ENCODE measurements around the gene TMEM169.
A peak's percentile ranks its signal among the peaks of the same experiment; 100 is the strongest.

The TMEM169 gene

DNA sequence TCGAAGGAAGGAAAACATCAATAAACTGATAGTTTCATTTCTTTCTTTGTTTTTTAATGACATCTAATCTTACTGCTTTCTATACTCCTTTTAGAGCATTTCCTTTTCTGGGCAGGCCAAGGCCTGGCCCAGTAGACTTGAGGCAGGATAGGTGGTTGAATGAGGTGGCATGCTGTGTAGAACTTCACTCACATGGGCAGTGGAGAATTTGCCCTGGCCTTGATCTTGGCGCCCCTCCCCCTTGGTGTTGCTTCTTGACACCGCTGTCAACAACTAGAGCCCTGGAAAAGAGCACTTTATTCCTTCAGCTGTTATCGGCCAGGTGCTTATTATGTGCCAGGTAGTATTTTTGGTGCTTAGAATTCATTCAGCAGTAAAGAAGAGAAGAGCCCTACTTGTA lies 64.9 kb downstream of the TMEM169 start:
- Histone ChIP-seq H3K9me3 (ENCODE audit: severe bottlenecking) (no peaks in the 10 kb centered on the region), H3K27me3 (ENCODE audit: insufficient read depth, low read depth, severe bottlenecking) (no peaks in the 10 kb centered on the region), H3K27ac (no peak overlapping the region), H3K4me3 (ENCODE audit: low read depth, low read length) (no peak overlapping the region), H3K36me3 (peaks cover 86% of the 10 kb centered on the region)
- TF ChIP-seq, protein P1, sequence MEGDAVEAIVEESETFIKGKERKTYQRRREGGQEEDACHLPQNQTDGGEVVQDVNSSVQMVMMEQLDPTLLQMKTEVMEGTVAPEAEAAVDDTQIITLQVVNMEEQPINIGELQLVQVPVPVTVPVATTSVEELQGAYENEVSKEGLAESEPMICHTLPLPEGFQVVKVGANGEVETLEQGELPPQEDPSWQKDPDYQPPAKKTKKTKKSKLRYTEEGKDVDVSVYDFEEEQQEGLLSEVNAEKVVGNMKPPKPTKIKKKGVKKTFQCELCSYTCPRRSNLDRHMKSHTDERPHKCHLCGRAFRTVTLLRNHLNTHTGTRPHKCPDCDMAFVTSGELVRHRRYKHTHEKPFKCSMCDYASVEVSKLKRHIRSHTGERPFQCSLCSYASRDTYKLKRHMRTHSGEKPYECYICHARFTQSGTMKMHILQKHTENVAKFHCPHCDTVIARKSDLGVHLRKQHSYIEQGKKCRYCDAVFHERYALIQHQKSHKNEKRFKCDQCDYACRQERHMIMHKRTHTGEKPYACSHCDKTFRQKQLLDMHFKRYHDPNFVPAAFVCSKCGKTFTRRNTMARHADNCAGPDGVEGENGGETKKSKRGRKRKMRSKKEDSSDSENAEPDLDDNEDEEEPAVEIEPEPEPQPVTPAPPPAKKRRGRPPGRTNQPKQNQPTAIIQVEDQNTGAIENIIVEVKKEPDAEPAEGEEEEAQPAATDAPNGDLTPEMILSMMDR (IDR thresholded peaks at IDR 0.05; ENCODE audit: low read depth, low read length), result no peak
- no peak for DNase-seq

DNA sequence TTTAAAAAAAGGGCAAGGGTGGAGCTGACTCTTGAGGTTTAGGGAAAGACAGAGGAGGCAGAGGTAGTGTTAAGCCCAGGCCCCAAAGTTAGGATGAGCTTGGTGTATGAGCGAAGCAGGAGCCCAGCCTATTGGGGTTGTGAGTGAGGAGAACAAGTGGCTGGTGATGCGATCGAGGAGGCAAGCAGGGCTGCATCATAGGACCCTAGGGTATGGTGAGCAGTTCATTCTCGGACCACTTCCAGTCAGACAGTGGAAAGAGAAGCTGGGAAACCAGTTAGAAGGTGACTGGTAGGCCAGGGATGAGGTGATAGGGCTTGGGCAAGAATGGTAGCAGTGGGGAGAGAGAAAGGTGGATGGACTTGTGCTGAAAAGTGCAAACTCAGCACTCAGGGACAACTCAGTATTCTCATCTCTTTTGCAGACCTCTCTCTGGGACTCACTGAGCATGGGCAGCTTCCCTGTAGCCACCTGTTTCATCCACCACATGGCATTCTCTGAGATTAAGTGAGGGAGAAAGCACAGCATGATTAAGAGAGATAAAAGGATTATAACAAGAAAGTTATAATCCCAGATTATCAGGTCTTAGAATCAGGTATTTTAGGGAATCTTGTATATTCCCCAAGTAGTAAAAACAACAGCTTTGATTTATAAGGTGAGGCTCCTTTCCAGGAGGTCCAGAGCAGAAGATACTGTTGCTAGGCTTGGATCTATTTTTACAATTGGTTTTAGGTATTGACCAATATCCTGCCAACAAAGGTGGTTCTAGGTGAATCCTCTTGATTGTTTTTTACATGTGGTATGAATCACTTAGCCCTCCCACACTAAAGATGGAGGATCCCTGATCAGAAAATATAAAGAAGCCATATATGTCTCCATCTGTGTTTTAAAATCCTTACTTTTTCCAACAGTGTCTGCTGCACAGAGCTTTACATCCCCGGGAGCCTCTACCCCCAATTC lies 65.7 kb downstream of the TMEM169 start:
- Histone ChIP-seq H3K36me3 (peaks cover 84% of the 10 kb centered on the region), H3K9me3 (ENCODE audit: severe bottlenecking) (no peaks in the 10 kb centered on the region), H3K27me3 (ENCODE audit: insufficient read depth, low read depth, severe bottlenecking) (no peaks in the 10 kb centered on the region), H3K4me3 (ENCODE audit: low read depth, low read length) (no peak overlapping the region), H3K27ac (no peak overlapping the region)
- DNase-seq, result peak; percentile 44
- TF ChIP-seq, protein P1 (IDR thresholded peaks at IDR 0.05; ENCODE audit: low read depth, low read length), result no peak

DNA sequence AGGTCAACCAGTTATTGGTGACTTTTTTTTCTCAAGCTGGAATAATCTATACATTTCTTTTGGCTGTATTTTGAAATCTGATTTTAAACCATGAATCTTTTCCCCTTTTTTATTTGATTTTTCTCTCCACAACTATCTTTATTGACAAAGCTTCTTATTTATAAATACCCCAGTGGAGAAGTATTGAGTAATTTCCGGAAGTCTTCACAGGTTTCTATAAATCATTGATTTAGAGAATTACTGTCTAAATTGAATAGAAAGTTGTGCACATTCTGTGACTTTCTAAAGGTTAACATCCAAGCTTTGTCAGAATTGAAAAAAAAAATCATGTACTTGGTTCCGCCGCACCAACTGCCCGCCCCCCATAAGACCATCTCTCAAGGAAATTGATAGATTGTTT lies 67.3 kb downstream of the TMEM169 start:
- TF ChIP-seq, protein P1 (IDR thresholded peaks at IDR 0.05; ENCODE audit: low read depth, low read length), result no peak
- DNase-seq, result no peak
- Histone ChIP-seq H3K36me3 (peaks cover 81% of the 10 kb centered on the region), H3K27me3 (ENCODE audit: insufficient read depth, low read depth, severe bottlenecking) (no peaks in the 10 kb centered on the region), H3K27ac (no peak overlapping the region), H3K9me3 (ENCODE audit: severe bottlenecking) (no peaks in the 10 kb centered on the region), H3K4me3 (ENCODE audit: low read depth, low read length) (no peak overlapping the region)

DNA sequence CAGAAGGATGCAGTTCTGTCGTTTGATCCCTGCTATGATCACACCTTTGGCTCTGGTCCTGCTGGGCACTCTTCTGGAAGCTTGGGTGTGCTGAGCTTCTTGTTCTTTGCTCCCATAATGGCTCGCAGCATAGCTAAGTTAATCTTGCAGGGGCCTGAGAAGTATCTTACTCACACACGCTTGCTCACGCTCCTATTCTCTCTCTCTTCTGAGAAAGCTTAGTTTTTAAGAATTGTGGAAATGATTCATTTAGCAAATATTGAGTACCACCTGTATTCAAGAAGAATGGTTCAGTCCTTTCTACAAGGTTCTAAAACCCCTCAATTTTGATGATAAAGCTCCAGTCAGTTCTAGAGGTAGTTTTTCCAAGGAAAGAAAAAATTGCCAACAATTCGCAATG lies 68.0 kb downstream of the TMEM169 start:
- Histone ChIP-seq H3K4me3 (ENCODE audit: low read depth, low read length) (no peak overlapping the region), H3K27ac (no peak overlapping the region), H3K9me3 (ENCODE audit: severe bottlenecking) (no peaks in the 10 kb centered on the region), H3K27me3 (ENCODE audit: insufficient read depth, low read depth, severe bottlenecking) (no peaks in the 10 kb centered on the region), H3K36me3 (peaks cover 81% of the 10 kb centered on the region)
- no peak for DNase-seq
- TF ChIP-seq, protein P1 (IDR thresholded peaks at IDR 0.05; ENCODE audit: low read depth, low read length), result no peak

DNA sequence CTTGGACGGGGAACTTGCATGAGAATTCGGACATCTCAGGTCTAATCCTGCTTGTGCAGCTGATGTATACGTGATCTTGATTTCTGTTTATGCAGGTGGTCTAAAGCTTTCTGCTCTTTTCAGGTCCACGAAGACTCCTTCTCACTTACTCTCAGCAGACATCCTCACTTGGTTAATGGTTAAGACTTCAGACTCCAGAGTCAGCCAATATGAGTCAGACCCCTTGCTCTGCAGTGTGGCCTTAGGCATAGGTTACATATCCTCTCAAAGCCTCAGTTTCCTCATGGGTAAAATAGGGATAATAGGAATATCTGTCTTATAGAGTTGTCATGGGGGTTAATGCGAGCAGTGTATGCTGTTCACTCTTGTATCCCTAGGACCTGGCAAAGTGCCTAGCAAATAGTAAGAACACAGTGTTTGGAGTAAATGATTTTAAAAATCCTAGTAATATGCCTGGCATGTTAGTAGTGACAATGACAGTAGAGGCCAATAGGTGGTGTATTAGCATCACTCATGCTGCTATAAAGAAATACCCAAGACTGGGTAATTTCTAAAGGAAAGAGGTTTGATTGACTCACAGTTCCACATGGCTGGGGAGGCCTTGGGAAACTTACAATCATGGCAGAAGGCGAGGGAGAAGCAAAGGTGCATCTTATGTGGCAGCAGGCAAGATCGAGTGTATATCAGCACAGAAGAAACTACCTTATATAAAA lies 69.8 kb downstream of the TMEM169 start:
- DNase-seq, result no peak
- TF ChIP-seq, protein P1 (IDR thresholded peaks at IDR 0.05; ENCODE audit: low read depth, low read length), result peak; percentile 21; the same call in 1 of the 2 replicates
- Histone ChIP-seq H3K36me3 (peaks cover 85% of the 10 kb centered on the region), H3K27me3 (ENCODE audit: insufficient read depth, low read depth, severe bottlenecking) (no peaks in the 10 kb centered on the region), H3K9me3 (ENCODE audit: severe bottlenecking) (no peaks in the 10 kb centered on the region), H3K4me3 (ENCODE audit: low read depth, low read length) (no peak overlapping the region), H3K27ac (no peak overlapping the region)

Data from WERI-Rb-1 (cell line).